GM21381 (cell line): ENCODE data around the gene SGCA.

Experiments used
- ATAC-seq: cut with Tn5 transposase; IDR thresholded peaks from one replicate; pipeline ENCODE4 v1.9.1; 2021; ENCODE audit warnings: mild to moderate bottlenecking, moderate library complexity; ENCODE audit not compliant: unreplicated experiment

The SGCA gene

DNA sequence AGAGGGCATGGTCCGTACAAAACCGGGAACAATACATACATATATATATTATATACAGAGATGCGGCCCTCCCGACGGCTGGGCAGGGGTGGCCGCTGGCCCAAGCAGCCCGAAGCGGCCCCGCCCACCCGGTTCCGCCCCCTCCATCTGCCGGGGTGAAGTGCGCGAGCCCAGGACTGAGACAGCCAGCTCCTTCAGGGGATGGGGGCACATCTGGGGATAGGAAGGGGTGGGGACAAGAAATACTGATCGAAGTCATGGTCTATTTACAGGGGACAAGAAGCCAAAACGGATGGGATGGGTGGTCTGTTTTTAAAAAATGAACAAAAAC, 32.1 kb upstream of the SGCA start:
- no peak for ATAC-seq

DNA sequence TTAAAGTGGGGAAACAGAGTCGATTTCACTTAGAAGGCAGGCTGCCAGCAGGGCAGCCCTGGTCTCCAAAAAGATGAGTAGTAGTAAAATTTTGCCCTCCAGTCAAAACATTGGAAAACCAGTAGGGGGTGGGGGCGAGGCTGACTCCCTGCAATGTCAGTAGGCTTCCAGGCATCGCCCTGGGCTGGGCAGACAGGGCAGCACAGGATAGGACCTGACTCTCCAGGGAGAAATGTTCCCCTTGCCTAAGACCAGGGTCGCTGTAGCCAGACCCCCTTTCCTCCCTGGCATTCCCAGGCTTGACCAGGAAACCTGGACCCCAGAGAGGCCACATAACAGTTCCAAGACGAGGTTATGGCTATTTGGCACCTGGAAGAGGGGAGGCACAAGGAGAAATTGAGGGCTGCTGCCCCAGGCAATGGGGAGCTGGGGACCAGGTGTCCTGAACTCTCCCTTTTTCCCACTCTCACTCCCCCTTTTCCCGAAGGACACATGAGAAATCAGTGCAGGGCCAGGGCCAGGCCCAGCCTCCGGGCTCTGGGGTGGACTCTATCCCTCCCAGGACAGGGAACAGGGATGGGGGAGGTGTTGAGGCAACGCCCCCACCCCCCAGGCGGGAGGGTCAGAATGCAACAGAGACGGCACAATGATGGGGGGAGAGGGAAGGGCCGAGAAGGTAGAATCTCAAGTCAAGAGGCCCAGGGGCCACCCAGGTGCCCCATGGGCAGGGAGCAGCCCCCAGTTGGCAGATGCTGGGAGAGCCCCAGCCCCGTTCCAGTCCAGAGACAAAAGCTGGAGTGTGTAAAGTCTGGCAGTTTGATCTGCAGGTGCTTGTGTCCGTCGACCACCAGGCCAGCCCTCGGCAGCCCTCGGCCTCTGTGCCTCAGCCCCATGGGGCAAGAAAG, 31.3 kb upstream of the SGCA start:
- no peak for ATAC-seq

DNA sequence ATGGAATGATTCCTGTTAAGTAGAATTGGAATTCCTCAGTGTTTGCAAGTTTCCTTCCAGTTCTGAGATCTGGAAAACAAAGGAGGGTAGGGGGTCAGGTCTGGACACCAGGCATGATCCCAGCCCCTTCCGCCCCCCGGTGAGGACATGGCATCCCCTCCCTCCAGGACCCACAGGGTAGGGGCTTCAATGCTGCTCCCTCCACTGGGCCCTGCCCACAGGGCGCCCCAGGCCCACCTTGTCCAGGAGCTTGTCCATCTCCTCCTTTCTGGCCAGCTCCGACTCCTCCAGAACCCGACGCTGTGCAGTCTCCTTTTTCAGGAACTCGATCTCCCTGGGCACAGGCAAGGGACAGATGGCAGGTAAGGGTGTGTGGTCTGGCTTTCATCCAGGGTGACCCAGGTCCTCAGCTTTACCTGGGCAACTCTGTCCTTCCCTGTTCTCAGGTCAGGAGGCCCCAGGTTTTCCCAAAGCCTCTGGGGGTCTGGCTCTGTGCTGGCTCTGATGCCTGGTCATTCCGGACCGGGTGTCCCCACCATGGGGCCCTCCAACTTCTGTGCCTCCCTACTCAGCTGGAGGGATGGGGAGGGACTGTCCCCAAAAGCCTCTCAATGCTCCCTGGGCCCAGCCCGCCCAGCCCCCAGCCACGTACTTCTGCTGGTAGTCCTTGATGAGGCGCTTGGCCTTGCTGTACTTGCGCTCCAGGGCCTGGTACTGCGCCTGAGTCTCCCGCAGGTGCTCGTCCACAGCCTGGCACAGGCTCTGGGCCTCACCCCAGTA, 30.3 kb upstream of the SGCA start:
- no peak for ATAC-seq

DNA sequence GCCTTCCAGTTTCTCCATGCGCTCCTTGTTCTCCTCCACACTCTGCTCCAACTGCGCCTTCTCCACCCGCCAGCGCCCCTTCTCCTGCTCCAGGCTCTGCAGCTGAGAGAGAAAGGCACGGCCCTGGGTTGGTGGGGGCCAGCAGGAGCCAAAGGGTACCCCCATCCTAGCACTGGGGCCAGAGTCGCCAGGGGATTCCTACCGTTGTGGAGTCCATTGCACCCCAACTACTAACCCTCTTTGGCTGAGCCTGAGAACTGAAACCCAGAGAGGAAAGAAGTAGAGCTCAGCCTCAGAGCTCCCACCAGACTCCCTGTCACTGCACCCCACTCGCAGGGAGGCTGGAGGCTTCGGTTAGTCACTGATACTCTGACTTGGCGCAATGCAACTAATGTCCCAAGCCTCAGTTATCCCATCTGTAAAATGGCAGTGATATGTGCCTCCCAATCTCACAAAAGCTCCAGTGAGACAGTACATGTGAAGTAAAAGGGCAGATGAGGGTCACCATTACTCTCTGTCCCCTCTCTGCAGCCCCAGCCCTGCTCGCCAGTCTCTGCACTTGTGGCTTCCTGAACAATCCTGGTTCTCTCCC, 29.6 kb upstream of the SGCA start:
- ATAC-seq = no peak

DNA sequence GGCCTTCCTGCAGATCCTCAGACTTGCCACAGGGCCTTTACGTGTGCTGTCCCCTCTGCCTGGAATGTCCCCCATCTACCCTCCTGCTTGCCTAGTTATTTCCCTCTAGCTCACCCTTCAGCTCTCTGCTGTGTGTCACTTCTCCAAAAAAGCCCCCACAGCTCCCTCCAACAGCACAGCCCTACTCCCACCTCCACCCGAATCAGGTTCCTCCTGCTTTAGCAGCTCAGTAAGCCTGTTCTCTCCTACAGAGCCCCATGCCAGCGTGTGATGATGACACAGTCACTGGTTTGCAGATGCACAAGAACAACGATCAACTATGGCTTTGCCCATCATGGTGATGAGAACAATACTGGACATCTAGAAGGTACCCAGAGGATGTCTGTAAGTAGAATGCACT, 28.8 kb upstream of the SGCA start:
- no peak for ATAC-seq

DNA sequence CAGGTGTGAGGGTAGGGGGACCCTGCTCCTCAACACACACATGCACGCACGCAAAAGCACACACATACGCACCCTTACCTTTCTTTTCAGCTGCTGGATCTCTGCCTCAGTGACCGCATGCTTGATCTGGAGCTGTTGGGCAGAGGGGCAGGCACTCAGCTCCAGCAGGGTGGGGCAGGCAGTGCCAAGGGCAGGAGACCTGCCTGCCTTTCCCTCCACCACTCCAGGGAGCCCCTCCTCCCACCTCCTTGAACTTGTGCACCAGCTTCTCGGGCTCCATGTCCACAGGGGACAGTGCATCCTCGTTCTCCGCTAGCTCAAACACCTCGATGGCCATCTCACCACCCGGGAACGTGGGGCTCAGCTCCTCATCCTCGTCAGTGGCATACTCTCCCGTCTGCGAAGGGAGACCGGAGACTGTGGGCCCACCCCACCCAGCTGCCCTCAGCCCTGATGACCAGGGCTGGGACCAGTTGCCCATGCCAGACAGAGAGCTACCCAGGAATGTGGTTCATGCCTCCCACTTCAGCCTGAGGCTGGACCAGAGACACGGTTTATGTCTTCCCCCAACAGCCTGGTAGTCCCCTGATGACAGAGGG, 26.5 kb upstream of the SGCA start:
- ATAC-seq = no peak

DNA sequence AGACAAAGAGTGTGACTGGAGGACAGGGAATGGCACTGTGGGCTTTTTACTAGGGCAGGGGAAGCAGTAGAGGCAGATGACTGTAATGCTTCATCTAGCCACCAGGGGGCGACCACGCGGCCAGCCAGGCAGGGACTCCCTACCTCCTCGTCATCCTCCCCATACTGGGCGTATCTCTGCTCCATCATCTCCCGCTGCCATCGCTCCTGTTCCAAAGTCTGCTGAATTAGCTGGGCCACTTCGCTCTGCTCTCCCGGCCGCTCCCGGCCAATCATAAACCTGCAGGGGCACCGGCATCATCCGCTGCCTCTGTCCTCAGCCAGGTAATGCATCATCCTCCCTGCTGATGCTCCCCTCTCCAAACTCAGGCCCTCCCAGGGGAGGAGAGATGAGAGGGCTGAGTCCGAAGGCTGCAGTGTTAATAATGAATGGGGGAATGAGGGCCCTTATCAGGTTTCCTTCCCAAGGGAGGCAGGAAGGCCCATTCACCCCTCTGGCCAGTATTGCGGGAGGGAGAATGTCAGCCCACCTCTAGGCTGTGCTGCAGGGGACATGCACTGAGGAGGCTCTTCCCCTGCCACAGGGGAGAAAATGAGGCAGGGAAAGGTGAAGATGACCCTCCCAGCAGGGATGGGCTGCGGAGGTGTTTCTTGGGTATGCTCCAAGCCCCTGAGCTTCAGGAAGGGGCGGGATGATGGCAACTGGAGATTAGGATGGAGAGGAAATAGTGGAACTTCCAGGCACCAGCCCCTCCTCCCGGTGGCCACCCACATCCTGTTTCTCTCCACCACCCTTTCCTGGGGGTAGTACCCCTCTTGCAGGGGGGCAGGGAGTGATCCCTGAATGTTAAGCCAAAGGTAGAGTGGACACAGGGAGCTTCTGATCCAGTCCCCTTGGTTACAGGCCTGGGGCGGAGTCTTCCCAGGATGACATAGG, 25.6 kb upstream of the SGCA start:
- no peak for ATAC-seq

DNA sequence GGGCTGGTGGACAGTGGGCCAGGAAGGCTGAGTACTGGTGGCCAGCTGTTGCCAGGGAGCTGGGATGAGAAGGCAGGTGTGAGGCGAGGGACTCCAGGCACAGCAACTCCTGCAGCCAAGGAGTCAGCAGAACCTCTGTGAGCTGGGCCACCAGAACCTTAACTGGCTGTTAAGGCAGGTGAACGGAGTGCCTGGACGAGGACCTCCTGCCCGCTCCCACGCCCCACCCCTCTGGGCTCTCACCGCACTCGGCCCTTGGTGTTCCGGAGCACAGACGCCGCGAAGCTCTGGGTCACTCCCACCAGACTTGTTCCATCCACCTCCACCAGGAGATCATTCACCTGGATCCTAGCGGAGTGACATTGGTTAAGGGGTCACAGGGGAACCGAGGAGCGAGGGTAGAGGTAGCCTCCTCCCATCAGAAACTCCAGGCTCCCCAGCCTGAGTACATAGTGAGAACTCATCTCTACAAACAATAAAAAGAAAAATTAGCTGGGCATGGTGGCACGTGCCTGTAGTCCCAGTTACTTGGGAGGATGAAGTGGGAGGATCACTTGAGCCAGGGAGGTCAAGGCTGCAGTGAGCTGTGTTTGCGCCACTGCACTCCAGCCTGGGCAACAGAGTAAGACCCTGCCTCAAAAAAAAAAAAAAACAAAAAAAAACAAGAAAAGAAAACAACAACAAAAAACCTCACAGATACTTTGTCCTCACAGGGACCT, 24.6 kb upstream of the SGCA start:
- no peak for ATAC-seq

DNA sequence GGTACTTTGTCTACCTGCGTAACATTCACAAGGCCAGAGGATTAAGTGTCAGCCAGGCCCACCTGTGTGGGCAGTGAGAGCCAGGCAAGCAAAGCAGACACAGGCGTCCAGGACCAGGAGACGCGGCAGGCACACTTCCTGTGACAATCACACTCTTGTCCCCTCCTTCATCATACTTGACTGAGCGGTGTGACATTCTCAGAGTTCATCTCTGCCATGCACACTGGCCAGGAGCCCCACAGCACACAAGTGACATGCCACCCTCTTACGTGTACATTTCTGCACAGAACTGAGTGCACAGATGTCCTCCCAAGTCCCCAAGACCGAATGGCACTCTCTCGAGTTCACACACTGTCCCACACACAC, 24.1 kb upstream of the SGCA start:
- no peak for ATAC-seq

DNA sequence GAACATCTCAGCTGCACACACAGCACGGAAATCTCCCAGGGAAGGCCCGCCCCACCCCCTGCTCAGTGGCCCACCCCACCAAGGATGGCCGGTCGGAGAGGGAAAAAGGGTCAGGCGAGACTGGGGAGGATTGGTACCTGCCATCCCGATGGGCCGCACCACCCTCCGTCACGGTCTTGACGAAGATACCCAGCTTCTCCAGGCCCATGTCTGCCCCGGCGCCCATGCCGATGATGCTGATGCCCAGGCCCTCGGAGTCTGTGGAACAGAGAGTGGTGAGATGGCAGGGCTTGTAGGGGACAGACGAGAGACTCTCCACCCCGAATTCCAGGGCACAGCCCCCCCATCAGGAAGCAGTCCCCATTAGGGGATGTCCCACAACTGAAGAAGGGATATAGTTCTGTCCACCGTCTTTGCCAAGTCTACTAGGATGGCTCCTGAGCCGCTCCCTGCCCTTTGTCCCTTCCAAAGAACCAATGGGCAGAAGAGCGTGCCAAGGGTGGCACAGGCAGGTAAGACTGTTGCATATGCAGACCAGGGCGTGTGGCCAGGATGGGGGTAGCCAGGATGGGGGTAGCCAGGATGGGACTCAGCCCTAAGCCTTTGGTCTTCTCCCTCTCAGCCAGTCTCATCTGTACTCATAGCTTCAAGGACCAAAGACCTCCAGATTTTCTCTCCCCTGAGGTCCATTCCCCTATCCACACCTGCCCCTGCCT, 22.2 kb upstream of the SGCA start:
- no peak for ATAC-seq

DNA sequence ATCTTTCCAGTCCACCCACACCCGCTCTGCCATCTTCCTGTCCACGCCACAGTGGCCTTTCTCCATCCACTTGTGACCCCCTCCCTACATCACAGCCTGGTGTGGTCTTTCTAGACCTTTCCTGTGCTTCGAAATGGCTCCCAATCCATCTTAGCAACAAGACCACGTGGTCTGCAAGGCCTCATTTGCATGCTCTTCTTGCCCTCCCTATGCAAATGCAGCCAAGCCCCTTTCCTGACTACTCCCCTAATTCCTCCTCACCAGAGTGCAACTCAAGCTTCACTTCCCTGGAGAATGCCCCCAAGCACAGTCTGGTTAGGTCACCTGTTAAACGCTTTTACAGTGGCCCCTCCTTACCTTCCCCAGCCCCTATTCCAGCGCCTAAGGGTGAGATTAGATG, 21.4 kb upstream of the SGCA start:
- ATAC-seq = no peak

DNA sequence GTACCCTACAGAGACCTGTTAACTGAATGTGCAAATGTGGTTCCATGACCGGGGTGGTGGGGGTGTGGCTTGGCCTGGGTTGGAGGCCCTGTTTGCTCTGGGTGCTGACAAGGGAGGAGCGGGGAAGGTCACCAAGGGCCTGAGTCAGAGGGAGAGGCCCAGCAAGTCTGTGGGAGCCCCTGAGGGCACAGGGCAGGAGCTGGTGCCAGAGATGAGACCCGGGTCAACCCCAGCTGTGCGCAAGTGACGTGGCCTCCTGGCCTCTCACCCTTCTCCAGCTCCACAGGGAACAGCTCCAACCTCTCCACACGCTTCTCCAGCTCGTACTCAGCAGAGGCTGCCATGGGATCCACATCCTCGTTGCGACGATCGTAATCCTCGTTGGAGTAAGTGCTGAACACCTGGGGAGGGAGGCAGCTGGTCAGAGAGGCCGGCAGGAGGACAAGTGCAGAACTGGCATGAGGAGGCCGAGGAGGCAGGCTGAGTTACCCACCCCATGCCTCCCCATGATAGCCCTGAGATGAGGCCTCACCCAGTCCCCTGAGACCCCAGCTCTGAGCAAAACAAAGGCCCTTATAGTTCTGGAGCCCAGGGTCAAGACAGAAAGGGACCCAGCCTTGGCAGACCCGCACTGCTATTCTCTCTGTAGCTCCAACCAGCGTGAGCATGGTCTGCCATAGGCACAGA, 20.8 kb upstream of the SGCA start:
- no peak for ATAC-seq

DNA sequence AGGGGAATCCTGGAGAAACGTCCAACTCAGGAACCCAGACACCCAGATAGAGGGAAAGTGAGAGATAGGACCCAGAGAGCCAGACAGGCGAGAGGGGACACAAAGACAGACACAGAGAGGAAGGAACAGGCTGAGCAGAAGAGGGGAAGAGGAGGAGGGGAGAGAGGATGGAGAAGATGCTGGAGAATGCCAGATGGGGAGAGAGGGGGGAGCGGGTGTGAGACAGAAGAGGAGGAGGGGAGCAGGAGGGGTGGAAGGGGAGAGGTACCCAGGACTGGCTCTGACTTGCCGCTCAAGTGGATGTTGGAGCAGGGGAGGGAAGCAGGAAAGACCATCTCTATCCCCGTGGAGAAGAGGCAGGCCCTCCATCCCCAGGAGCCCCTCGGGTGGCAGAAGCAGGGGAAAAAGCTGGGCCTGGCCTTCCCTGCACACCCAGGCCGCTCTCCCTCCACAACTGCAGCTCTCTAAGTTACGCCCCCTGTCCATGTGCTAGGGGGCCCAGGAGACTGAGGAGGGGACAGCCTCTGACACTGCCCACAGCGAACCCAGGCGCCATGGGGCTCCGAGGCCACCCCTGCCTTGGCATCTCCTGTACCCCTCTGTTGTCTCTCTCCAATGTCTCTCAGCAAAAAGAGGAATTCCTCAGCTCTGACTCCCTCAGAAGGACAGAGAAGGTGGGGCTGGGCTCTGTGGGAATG, 20.1 kb upstream of the SGCA start:
- no peak for ATAC-seq

DNA sequence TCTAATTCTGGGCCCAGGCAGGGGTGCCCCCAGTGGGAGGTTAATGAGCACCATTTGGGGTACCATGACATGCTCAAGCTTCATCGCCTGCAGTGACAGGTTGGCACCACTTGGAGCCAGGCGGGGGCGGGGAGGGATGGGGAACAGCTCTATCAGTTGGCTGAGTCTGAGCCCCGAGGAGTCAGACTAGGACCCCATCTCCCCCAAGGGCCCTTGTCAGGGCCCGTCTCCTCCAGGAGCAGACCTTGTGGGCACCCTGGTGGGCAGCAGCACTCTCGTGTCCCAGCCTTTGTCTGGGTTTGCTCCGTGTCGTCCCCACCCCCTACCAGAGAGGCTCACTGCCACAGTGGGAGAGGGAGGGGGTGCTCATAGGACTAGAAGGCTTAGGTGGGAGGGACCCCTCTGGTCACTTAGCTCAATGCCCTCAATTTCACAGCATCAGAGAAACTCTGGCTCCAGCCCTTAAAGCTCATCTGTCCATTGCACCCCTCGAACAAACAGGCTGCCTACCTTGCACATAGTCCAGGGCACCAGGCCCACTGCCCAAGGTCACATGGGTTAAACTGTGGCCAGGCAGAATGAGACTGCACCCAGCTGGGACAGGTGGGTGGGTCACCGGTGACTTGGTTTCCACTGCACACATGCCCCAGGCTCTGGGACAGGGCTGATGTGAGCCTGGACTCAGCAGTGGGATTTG, 19.4 kb upstream of the SGCA start:
- ATAC-seq = no peak

DNA sequence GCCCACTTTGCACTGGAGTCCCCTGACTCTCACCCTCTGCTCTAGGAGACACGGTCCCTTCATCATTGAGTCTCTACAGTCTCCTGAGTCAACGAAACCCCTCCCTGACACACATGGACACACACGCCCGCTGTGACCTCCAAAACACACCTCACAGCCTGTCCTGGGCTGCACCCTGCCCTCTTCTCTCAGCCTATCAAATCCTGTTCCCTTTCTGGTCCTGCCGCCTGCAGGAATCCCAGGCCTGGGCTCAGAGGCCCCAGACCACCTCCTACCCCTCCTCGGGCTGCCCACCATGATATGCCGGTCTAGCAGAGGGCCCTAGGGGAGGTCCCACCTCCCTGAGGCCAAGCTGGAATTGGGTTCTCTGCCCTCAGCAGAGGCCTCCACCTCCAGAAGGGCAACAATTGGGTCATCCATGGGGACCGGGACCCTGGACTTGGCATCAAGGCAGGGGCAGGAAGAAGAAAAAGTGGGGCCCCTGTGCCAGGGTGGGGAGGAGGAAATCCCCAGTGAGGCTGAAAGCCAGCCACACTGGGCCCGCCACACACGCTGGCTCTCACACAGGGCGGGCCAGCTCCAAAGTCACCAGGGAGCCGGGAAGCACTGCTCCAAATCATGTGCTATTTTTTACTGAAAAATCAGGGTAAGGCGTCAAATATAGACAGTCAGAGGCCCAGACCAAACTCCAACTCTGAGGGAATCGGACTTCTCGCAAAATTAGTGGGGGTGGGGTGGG, 18.7 kb upstream of the SGCA start:
- ATAC-seq = no peak

DNA sequence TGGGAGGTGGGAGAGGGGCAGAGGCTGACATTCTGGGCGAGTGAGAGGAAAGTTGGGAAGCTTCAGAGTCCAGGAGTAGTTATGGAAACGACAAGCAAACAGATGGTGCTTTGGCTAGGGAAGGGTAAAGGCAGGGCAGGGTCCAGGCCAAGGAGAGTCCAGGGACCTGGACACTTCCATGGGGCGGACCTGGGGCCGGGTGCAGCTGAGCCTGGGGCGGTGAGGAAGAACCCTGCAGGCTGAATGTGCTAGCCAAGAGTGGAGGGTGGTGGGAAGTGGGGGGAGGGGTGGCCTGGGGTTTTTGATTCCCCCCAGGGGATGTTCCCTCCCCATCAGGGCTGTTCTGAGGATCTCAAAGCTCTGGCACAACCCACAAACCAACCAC, 18.0 kb upstream of the SGCA start:
- ATAC-seq = no peak
